NCI-H2029 treated with DMSO at 0.1 percent for 48 hours (cell line): Measurements from ENCODE around the gene JAZF1.

Experiments
- DNase-seq: peaks from one replicate; lab custom pipeline; 2025; lab: John Stamatoyannopoulos, UW

The JAZF1 gene

DNA sequence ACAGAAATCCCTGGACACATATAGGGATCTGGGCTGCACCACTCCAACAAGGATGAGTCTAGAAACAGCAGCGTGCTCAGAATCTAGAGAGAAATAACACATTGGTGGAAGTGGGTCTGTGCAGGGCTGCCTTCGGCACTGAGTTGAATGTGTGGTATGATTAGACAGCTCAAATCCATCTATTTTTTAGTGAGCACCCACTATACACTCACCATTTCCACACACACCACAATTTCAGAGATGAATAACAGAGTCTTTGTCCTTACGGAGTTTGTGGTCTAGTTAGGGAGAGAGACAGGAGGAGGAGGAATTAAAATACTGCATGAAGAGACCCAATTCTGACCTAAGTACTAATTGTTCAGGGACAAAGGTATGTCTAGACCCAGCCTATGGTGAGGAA is 44.2 kb downstream of the JAZF1 start:
- DNase-seq, result no peak

DNA sequence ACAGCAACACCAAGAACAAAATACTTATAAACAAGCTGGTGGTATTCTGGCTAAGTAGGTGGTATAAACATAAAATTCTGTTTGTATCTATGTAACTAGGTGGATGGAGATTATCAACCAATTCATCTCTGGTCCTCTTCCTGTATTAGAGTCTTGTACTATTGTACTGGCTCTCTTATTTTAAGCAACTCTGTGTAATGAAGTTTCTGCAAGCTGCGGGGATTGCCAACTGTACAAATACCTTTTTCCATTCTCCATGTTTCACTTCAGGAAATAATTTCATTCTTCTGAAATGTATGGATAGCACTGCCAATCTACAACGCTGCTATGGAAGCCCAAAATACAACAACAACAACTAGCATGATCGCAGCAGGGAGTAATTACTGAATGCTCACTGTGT is 44.8 kb downstream of the JAZF1 start:
- DNase-seq, result no peak

DNA sequence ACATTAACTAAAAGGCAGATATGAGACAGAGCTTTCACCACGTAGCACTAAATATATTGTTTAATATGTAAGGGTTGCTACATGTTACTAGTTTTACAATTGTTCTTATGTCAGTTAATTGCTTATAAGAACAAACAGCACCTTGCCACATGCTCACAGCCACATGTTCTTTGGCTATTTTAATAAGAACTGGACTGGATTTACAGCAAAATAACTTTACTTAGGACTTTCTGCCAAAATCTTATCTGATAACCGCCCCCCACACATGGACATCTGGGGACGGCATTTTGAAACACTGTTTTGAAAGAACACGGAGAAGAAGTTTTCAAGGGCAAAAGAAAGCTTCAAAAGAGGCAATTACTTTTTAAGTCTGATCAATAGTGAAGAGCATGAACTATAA is 45.3 kb downstream of the JAZF1 start:
- DNase-seq, result no peak

GRCh38 chr7:28133872-28134271 is 46.7 kb downstream of the JAZF1 start:
- no peak for DNase-seq

DNA sequence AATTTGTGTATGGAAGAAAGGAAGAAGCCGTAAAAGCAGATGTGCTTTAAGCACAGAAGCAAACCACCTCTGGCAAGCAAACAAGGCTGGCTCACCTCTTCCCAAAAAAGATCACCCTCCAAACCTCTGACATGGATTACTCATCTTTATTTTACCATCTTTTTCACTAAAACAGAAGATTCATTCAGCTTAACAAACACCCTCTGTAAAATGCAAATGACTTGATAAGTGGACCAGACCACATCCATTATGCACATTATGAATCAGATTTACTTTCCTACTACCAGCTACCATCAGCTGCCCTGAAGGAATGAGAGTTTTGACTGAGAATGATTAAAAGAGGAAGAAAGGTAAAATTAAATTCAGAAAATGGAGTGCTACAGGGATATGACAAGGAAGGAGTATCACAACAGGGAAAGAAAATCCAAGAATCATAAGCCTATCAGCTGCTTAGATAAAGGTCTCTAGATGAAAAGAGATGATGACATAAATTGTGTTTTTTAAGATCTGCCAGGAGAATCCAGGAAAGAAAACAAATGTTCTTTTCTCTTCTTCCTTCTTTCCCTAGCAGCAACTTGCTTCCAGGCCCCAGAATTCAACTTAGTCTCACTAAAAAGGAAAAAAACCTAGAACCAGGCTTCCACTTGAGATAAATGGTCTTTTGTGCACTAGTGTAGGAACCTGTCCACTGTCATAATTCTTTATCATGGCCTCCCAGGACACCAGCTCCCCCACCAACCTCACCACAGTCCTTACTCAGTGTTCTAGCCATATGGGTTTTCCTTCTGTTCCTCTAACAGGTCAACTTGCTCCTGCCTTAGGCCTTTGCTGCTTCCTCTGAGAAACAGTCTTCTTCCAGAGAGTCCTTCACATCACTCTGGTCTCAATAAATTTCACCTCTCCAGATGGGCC is 47.4 kb downstream of the JAZF1 start:
- DNase-seq, result no peak

DNA sequence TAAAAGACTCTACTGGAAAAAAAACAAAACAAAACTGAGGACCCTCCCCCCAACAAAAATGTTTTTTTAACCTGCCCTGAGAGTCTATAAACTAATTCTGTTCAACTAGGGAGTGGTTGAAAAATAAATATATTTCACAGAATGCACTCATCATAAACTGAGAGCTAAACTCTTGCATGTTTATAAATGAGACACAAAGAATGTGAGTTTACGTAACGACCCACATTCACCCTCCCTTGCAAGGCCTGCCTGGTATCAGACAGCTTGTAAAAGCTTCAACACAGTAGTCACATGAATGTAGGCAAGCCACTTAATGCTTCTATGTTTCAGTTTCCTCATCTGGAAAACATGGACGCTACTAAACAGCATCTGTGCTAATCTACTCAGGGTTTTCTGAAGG is 50.3 kb downstream of the JAZF1 start:
- DNase-seq, result no peak

DNA sequence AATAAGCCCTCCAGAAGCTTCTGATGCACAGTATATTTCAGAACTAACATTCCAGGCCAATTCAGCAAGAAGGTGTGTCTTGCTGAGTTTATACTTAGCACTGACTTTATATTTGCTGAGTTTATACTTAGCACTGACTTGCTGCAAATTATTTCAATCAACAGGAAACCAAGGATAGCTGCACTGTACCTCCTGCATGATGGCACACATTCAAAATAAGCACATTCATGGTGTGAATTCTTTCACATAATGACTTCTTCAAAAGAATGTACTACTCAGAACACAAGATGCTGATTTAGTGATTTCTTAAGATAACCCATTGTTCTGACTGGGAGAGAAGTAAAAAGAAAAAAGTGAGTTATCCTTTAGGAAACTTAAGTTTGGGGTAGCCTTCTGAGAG is 52.0 kb downstream of the JAZF1 start:
- no peak for DNase-seq

GRCh38 chr7:28126410-28127041 is 54.1 kb downstream of the JAZF1 start:
- DNase-seq, result no peak

GRCh38 chr7:28125431-28126409 is 54.9 kb downstream of the JAZF1 start:
- no peak for DNase-seq

GRCh38 chr7:28124413-28124812 is 56.2 kb downstream of the JAZF1 start:
- DNase-seq, result no peak

GRCh38 chr7:28123752-28124151 is 56.8 kb downstream of the JAZF1 start:
- DNase-seq, result no peak

GRCh38 chr7:28121496-28121895 is 59.1 kb downstream of the JAZF1 start:
- DNase-seq, result no peak

GRCh38 chr7:28116041-28116440 is 64.6 kb downstream of the JAZF1 start:
- DNase-seq, result no peak

GRCh38 chr7:28115261-28115660 is 65.3 kb downstream of the JAZF1 start:
- no peak for DNase-seq

GRCh38 chr7:28114056-28114455 is 66.5 kb downstream of the JAZF1 start:
- no peak for DNase-seq

DNA sequence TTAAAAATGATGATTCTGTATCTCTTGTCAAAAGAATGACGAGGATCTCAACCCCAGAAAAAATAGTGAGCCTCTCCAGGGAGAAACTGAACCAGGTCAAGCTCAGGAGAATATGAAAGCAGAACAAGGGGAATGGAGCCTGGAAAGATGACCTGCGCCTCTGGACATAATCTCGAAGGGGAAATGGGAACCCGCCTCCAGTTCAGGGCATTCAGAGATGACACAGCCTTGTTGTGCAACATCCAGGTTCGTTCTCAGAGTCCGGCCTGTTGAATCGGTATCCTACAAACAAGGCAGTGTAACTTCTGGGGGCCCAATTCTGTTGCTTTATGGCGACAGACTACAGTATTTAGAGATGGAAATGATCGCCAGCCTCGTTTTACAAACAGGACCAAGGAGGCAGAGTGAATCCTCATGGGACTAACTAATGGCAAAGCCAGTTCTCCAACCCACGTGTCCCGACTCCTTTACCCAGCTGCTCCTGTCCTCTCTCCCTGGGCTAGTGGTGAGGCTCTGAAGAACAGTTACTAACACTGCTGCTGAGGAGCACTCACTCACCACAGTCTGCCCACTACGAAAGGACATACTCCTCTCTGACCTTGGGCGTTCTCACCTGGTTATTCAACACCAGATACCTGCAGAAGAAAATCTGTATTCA is 67.6 kb downstream of the JAZF1 start:
- no peak for DNase-seq

GRCh38 chr7:28112467-28112866 is 68.1 kb downstream of the JAZF1 start:
- no peak for DNase-seq

- no peak for DNase-seq
Observed at GRCh38 chr7:28112012-28112411, 68.6 kb downstream of the JAZF1 start.

GRCh38 chr7:28110427-28111012 is 70.1 kb downstream of the JAZF1 start:
- no peak for DNase-seq

DNA sequence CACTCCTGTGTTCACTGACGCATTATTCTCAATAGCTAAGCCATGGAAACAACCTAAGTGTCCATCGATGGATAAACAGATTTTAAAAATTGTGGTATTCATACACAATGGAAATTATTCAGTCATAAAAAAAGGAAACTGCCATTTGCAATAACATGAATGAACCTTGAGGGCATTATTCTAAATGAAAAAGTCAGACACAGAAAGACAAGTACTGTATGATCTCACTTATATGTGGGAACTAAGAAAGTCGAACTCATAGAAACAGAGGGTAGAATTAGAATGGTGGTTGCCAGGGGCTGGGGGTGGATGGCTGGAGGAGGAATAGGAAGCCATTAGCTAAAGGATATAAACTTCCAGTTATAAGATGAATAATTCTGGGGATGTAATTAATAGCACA is 71.8 kb downstream of the JAZF1 start:
- no peak for DNase-seq

- DNase-seq, result no peak
Observed at GRCh38 chr7:28107960-28108359, 72.6 kb downstream of the JAZF1 start.
